Upper lobe of left lung (tissue), 4 donors: ENCODE data around the gene MASP1.

Experiments
- CTCF ChIP-seq, 6 experiments: fragments of 450-650 bp in 4 of 6; fragments of 200-600 bp in 2 of 6; sonication (generic) in 2 of 6; IDR thresholded peaks; one replicate each; pipeline ENCODE4 v1.5.1; 2016 to 2019; ENCODE audit warnings: antibody characterized with exemption in 6 of 6
- POLR2AphosphoS5 ChIP-seq, 2 donors: sonication (generic); formaldehyde crosslinking; IDR thresholded peaks; one replicate each; pipeline ENCODE4 v1.5.1; 2017; ENCODE audit warnings: antibody characterized with exemption in 2 of 2

- no peak for TF ChIP-seq CTCF (IDR thresholded peaks at IDR 0.05)
- no peak for TF ChIP-seq POLR2AphosphoS5 (IDR thresholded peaks at IDR 0.05)
Observed at GRCh38 chr3:187340578-187340977, 49.0 kb upstream of the MASP1 start.
